LNCAP (cell line): ENCODE data around the gene ZNF467.

Source experiments
- TF ChIP-seq, protein P1 (sequence below): fragments of 450-650 bp; IDR thresholded peaks from 2 replicates; pipeline ENCODE4 v1.5.1; 2017; ENCODE audit warnings: mild to moderate bottlenecking

ZNF467 gene

GRCh38 chr7:149724661-149725425 lies 48.5 kb downstream of the ZNF467 start:
- TF ChIP-seq, protein P1, sequence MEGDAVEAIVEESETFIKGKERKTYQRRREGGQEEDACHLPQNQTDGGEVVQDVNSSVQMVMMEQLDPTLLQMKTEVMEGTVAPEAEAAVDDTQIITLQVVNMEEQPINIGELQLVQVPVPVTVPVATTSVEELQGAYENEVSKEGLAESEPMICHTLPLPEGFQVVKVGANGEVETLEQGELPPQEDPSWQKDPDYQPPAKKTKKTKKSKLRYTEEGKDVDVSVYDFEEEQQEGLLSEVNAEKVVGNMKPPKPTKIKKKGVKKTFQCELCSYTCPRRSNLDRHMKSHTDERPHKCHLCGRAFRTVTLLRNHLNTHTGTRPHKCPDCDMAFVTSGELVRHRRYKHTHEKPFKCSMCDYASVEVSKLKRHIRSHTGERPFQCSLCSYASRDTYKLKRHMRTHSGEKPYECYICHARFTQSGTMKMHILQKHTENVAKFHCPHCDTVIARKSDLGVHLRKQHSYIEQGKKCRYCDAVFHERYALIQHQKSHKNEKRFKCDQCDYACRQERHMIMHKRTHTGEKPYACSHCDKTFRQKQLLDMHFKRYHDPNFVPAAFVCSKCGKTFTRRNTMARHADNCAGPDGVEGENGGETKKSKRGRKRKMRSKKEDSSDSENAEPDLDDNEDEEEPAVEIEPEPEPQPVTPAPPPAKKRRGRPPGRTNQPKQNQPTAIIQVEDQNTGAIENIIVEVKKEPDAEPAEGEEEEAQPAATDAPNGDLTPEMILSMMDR = no peak

GRCh38 chr7:149723795-149724495 lies 49.4 kb downstream of the ZNF467 start:
- TF ChIP-seq, protein P1 = no peak

DNA sequence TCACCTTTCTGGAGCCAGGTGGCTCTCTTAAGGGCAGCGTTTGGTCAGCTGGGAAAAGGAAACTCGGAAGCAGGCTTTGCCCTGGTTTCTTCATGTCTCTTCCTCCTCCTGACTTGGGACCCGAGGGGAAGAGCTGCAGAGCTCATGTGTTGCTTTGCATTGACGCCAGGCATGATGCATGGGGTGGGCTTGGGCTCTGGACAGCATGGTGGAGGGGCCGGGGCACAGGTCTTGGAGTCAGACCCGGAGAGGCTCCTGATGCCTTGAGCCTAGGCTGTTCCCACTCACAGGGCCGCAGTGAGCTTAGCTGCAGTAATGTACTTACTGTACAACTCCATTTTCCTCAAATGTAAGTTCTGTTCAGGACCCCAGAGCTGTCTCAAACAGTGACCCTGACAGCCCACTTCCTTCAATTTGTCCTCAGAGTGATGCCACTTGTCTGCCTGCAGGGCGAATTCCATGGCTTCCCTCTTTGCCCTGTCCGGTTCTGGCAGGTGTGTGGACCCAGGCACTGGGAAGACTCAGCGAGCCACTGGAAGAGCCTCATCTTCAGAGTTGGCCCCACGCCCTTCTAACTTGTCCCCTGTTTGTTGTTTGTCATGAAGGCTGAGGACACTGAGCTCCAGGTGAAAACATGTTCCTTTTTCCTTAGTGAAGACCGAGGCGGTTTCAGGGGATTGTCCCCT lies 50.2 kb downstream of the ZNF467 start:
- TF ChIP-seq, protein P1 = no peak

DNA sequence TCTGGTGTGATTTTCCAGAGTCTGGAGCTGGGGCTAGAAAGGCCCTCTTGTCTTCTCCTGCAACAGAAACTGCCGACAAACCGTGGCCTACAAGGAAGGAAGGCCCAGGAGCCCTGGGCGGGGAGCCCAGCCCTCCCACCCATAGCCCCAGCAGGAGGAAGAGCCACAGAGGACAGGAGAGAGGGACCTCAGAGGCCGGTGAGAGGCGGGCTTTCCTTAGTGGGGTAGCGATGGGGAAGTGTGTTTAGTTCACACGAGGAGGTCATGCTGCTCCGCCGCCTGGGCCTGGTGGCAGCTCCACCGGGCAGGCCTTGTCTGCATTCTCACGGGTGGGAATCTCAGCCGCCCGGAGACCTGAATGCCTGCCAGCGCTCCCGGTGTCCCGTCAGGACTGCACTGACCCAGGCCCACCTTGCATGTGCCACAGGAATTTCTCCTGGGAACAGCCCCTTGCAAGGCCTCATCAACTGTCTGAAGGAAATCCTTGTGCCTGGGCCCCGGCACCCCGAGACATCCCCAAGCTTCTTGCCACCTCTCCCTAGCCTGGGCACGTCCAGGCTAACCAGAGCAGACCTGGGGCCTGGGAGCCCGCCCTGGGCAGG lies 50.9 kb downstream of the ZNF467 start:
- TF ChIP-seq, protein P1 = no peak

DNA sequence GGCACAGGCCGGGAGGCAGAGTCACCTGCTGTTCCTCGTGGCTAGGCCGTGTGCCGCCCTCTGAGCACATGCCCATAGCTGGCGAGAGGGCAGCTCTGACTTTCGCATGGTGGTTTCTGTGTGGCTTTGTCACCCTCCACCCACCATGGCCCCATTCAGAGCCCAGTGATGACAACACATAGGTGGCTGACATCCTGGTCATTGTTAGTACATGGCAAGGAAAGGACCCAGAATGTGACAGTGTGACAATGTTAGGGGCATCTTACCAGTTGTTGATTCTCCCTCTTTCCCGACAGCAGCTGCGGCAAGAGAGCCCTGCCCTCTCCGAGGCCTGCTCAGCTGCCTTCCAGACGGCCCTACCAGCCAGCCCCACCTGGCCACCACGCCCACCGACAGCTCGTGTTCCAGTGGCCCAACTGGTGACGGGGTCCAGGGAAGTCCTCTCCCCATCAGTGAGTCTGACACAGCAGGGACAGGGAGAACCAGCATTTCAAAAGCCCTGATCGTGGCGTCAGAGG lies 52.2 kb downstream of the ZNF467 start:
- TF ChIP-seq, protein P1 = no peak

DNA sequence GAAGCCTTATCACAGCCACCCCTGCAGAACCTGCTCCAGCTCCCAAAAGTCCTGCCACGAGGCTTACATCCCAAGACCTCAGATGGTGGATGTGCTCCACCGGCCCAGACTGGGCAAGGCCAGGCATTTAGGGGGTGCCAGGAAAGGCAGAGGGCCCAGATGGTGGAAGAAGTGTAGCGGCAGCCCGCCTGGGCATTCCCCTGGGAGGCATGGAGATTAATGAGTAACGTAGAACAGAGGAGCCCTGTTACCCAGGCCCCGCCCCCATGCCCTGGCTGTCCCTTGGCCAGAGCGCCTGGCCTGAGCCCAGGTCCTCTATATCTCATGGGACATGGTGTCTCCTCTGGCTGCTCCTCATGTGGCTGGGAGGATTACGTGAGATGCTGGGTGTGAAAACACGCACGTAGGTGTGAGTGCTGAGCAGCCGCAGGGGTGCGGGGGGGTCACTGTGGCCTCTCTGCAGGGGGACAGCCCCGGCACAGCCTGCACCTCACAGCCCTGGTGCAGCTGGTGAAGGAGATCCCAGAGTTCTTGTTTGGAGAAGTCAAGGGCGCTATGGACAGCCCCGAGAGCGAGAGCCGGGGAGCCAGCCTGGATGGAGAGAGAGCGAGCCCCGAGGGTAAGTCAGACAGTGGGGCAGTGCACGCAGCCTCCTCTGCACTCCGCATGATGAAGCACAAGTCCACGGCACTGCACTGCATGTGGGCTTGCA lies 52.9 kb downstream of the ZNF467 start:
- TF ChIP-seq, protein P1 = no peak
